A549 (cell line): ENCODE results near the gene CD300LF.

Source experiments
- BHLHE40 ChIP-seq: IDR thresholded peaks from 2 replicates; pipeline ENCODE4 v1.6.1; 2012; ENCODE audit warnings: low read depth, low read length, inconsistent platforms
- CHD2 ChIP-seq: fragments of 150-350 bp; IDR thresholded peaks from 2 replicates; pipeline ENCODE4 v1.6.1; 2014; ENCODE audit warnings: low read length; ENCODE audit not compliant: partially characterized antibody
- CTCF ChIP-seq: fragments of >200 bp; sonication (Bioruptor Twin); formaldehyde crosslinking; IDR thresholded peaks from 3 replicates; pipeline ENCODE4 v1.5.1; 2016
- EP300 ChIP-seq, 2 experiments: fragments of >200 bp; sonication (Bioruptor Twin); formaldehyde crosslinking; IDR thresholded peaks; 2 replicates in 1 of 2; 3 replicates in 1 of 2; pipeline ENCODE4 v1.6.1; 2016 to 2017
- JUN ChIP-seq, 2 experiments: fragments of >200 bp; sonication (Bioruptor Twin); formaldehyde crosslinking; IDR thresholded peaks; 2 replicates in 1 of 2; 3 replicates in 1 of 2; pipeline ENCODE4 v1.6.1; 2016 to 2017
- MAZ ChIP-seq: fragments of 150-350 bp; IDR thresholded peaks from 2 replicates; pipeline ENCODE4 v1.6.1; 2014; ENCODE audit warnings: antibody characterized with exemption, low read depth, low read length, borderline replicate concordance
- POLR2A ChIP-seq: IDR thresholded peaks from 2 replicates; pipeline ENCODE4 v1.6.1; 2012; ENCODE audit warnings: mild to moderate bottlenecking, low read length
- POLR2AphosphoS2 ChIP-seq: conservative IDR thresholded peaks from 2 replicates; pipeline ENCODE4 v1.6.1; 2012; ENCODE audit warnings: low read length, improper control_type of control experiment, inconsistent platforms
- RARB ChIP-seq: fragments of 250-450 bp; sonication (Bioruptor Pico); IDR thresholded peaks from 2 replicates; pipeline ENCODE4 v1.8.0; 2021; ENCODE audit warnings: mild to moderate bottlenecking, moderate library complexity
- REST ChIP-seq: fragments of 200-600 bp; sonication (generic); IDR thresholded peaks from 2 replicates; pipeline ENCODE4 v1.6.1; 2016; ENCODE audit warnings: antibody characterized with exemption, mild to moderate bottlenecking, moderate library complexity

GRCh38 chr17:74723891-74724290 lies 11.2 kb upstream of the CD300LF start:
- TF ChIP-seq CTCF: no peak
- no peak for TF ChIP-seq CHD2
- TF ChIP-seq MAZ: no peak
- no peak for TF ChIP-seq EP300 (IDR thresholded peaks at IDR 0.05)
- TF ChIP-seq POLR2A: no peak
- no peak for TF ChIP-seq REST
- TF ChIP-seq RARB (CRISPR knock-in tag): no peak
- no peak for TF ChIP-seq JUN (IDR thresholded peaks at IDR 0.05)
- TF ChIP-seq POLR2AphosphoS2: no peak
- no peak for TF ChIP-seq BHLHE40
